ENCODE measurements around the gene CKS1B. TPM values are rescaled to one million over a fixed set of nuclear protein-coding genes. Genes with fewer than 3 reads are reported as not detected.

CKS1B gene
- total and polyA plus RNA-seq, 9 of the 15 experiments (the other 6 are each of a cell fraction or from before 2014, with no cell fraction given): 215 to 1,103 (median 460) TPM

DNA sequence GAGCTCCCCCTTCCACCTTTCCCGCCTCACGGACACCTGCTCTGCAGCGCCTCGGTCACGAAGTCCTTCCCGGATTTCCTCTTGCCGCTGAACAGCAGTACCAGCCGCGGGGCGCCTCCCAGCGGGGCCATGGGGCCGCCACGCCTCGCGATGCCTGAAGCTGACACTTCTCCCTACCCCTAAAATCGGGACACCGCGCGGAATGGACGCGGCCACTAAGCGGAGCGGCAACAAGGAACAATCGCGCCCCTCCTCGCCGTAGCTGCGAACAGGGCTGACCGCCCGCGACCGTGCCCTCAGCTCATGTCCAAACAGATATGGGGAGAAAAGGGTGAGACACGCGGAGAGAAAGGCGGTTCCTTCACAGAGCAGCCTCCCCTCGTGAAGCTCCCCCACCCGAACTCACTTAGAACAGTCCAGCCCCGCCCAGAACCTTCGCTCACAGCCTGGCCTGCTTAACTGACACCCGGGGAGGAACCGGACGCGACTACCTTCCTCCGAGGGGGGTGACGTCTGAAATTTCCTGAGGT, 37.9 kb upstream of the CKS1B start, which contains the start of gene PMVK (continued):
- TF ChIP-seq, protein P1, sequence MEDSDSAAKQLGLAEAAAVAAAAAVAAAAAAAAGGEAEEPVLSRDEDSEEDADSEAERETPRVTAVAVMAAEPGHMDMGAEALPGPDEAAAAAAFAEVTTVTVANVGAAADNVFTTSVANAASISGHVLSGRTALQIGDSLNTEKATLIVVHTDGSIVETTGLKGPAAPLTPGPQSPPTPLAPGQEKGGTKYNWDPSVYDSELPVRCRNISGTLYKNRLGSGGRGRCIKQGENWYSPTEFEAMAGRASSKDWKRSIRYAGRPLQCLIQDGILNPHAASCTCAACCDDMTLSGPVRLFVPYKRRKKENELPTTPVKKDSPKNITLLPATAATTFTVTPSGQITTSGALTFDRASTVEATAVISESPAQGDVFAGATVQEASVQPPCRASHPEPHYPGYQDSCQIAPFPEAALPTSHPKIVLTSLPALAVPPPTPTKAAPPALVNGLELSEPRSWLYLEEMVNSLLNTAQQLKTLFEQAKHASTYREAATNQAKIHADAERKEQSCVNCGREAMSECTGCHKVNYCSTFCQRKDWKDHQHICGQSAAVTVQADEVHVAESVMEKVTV (CRISPR knock-in tag; IDR thresholded peaks at IDR 0.05): 0 out of 2 replicates have a peak, but pooled peaks have one; percentile 3
- TF ChIP-seq, protein P2, sequence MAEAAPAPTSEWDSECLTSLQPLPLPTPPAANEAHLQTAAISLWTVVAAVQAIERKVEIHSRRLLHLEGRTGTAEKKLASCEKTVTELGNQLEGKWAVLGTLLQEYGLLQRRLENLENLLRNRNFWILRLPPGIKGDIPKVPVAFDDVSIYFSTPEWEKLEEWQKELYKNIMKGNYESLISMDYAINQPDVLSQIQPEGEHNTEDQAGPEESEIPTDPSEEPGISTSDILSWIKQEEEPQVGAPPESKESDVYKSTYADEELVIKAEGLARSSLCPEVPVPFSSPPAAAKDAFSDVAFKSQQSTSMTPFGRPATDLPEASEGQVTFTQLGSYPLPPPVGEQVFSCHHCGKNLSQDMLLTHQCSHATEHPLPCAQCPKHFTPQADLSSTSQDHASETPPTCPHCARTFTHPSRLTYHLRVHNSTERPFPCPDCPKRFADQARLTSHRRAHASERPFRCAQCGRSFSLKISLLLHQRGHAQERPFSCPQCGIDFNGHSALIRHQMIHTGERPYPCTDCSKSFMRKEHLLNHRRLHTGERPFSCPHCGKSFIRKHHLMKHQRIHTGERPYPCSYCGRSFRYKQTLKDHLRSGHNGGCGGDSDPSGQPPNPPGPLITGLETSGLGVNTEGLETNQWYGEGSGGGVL (CRISPR knock-in tag; IDR thresholded peaks at IDR 0.05): no peak
- 0 out of 2 replicates have a peak, but pooled peaks have one; percentile 13 for TF ChIP-seq MTA1 (IDR thresholded peaks at IDR 0.05; ENCODE audit: borderline replicate concordance)
- TF ChIP-seq TCF3 (CRISPR knock-in tag; IDR thresholded peaks at IDR 0.05): peak; percentile 62
- no peak for TF ChIP-seq EZH2 (IDR thresholded peaks at IDR 0.05; ENCODE audit: borderline replicate concordance, low read depth, low read length)
- TF ChIP-seq, protein P3, sequence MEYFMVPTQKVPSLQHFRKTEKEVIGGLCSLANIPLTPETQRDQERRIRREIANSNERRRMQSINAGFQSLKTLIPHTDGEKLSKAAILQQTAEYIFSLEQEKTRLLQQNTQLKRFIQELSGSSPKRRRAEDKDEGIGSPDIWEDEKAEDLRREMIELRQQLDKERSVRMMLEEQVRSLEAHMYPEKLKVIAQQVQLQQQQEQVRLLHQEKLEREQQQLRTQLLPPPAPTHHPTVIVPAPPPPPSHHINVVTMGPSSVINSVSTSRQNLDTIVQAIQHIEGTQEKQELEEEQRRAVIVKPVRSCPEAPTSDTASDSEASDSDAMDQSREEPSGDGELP (CRISPR knock-in tag; IDR thresholded peaks at IDR 0.05; ENCODE audit: borderline replicate concordance): peak; percentile 94
- TF ChIP-seq, protein P4, sequence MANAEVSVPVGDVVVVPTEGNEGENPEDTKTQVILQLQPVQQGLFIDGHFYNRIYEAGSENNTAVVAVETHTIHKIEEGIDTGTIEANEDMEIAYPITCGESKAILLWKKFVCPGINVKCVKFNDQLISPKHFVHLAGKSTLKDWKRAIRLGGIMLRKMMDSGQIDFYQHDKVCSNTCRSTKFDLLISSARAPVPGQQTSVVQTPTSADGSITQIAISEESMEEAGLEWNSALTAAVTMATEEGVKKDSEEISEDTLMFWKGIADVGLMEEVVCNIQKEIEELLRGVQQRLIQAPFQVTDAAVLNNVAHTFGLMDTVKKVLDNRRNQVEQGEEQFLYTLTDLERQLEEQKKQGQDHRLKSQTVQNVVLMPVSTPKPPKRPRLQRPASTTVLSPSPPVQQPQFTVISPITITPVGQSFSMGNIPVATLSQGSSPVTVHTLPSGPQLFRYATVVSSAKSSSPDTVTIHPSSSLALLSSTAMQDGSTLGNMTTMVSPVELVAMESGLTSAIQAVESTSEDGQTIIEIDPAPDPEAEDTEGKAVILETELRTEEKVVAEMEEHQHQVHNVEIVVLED (CRISPR knock-in tag; IDR thresholded peaks at IDR 0.05): no peak
- no peak for TF ChIP-seq NFATC3 (IDR thresholded peaks at IDR 0.05)
- TF ChIP-seq MEF2A (IDR thresholded peaks at IDR 0.05; ENCODE audit: control insufficient read depth, low read depth, low read length): no peak
- no peak for TF ChIP-seq ILF3 (IDR thresholded peaks at IDR 0.05; ENCODE audit: borderline replicate concordance)
- TF ChIP-seq EP400 (IDR thresholded peaks at IDR 0.05): peak; percentile 88; the same call in 1 of the 2 replicates
- peak; percentile 89 for TF ChIP-seq ZNF12 (CRISPR knock-in tag; IDR thresholded peaks at IDR 0.05)
- TF ChIP-seq ZFP36 (IDR thresholded peaks at IDR 0.05; ENCODE audit: low read depth, low read length, partially characterized antibody): peak; percentile 31
- TF ChIP-seq TAF7 (tag; IDR thresholded peaks at IDR 0.05): peak; percentile 56; the same call in 1 of the 2 replicates
- TF ChIP-seq ZBTB1 (CRISPR knock-in tag; IDR thresholded peaks at IDR 0.05; ENCODE audit: borderline replicate concordance, low read depth): 0 out of 2 replicates have a peak, but pooled peaks have one; percentile 63
- no peak for TF ChIP-seq SRSF7 (optimal IDR thresholded peaks at IDR 0.05; ENCODE audit: low read depth, low read length)
- TF ChIP-seq GATAD2B (IDR thresholded peaks at IDR 0.05; ENCODE audit: borderline replicate concordance): no peak
- TF ChIP-seq, protein P5, sequence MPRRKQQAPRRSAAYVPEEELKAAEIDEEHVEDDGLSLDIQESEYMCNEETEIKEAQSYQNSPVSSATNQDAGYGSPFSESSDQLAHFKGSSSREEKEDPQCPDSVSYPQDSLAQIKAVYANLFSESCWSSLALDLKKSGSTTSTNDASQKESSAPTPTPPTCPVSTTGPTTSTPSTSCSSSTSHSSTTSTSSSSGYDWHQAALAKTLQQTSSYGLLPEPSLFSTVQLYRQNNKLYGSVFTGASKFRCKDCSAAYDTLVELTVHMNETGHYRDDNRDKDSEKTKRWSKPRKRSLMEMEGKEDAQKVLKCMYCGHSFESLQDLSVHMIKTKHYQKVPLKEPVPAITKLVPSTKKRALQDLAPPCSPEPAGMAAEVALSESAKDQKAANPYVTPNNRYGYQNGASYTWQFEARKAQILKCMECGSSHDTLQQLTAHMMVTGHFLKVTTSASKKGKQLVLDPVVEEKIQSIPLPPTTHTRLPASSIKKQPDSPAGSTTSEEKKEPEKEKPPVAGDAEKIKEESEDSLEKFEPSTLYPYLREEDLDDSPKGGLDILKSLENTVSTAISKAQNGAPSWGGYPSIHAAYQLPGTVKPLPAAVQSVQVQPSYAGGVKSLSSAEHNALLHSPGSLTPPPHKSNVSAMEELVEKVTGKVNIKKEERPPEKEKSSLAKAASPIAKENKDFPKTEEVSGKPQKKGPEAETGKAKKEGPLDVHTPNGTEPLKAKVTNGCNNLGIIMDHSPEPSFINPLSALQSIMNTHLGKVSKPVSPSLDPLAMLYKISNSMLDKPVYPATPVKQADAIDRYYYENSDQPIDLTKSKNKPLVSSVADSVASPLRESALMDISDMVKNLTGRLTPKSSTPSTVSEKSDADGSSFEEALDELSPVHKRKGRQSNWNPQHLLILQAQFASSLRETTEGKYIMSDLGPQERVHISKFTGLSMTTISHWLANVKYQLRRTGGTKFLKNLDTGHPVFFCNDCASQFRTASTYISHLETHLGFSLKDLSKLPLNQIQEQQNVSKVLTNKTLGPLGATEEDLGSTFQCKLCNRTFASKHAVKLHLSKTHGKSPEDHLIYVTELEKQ (CRISPR knock-in tag; IDR thresholded peaks at IDR 0.05): no peak
- TF ChIP-seq POLR2A (conservative IDR thresholded peaks at IDR 0.05): peak; percentile 81
